Medulla oblongata (tissue), 1 donor: ENCODE results near the gene TMCC2.
A peak's percentile ranks its signal among the peaks of the same experiment; 100 is the strongest.
"Not testable (repeated sequence)": the region's sequence is repeated elsewhere in the genome, so short reads cannot be mapped to it uniquely, and the experiment has no call there.

ENCODE experiments used
- DNase-seq: peaks from one replicate; pipeline ENCODE4 v3.0.0-alpha.2; 2015; ENCODE audit errors: extremely low spot score

Gene TMCC2

DNA sequence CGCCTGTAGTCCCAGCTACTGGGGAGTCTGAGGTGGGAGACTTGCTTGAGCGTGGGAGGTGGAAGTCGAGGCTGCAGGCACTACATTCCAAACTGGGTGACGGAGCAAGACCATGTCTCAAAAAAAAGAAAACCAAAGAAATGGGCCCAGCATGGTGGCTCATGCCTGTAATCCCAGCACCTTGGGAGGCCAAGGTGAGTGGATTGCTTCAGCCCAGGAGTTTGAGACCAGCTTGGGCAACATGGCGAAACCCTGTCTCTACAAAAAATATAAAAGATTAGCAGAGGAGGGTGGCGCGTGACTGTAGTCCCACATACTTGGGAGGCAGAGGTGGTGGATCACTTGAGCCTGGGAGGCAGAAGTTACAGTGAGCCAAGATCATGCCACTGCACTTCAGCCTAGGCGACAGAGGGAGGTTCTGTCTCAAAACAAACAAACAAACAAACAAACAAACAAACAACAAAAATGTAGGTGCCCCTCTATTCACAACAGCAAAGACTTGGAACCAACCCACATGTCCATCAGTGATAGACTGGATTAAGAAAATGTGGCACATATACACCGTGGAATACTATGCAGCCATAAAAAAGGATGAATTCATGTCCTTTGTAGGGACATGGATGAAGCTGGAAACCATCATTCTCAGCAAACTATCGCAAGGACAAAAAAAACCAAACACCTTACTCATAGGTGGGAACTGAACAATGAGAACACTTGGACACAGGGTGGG is 53.1 kb downstream of the TMCC2 start:
- DNase-seq, result not testable (repeated sequence)

DNA sequence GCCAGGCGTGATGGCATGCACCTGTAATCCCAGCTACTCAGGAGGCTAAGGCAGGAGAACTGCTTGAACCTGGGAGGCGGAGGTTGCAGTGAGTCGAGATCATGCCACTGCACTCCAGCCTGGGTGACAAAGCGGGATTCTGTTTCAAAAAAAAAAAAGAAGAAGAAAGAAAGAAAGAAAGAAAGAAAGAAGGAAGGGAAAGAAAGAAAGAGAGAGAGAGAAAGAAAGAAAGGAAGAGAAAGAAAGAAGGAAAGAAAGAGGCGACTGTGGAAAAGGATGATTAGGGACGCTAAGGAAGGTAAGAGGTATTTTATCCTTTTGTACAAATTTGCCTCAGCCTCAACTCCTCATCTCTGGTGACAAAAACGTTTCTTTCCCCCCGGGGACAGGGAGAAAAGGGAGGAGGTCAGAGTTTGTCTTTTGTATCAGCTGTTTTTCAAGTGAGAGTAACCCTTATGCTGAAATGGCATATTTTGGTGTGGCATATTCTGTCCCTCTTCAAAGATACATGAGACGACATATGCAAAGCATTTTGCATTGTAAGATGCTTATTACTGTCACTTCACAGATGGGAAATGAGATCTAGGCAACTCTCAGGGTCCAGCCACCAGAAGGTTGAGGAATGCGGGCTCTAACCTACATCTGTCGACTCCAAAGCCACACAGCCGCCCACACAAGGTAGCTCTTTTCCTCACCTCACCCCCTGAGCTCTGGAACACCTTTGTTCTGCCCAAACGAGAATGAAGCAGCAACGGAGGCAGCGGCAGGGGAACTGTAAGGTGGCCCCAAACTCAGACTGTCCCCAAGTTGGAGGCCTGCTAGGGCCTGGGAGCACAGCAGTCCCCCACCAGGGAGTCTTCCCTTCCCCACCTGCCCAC is 55.8 kb downstream of the TMCC2 start:
- DNase-seq, result no peak

DNA sequence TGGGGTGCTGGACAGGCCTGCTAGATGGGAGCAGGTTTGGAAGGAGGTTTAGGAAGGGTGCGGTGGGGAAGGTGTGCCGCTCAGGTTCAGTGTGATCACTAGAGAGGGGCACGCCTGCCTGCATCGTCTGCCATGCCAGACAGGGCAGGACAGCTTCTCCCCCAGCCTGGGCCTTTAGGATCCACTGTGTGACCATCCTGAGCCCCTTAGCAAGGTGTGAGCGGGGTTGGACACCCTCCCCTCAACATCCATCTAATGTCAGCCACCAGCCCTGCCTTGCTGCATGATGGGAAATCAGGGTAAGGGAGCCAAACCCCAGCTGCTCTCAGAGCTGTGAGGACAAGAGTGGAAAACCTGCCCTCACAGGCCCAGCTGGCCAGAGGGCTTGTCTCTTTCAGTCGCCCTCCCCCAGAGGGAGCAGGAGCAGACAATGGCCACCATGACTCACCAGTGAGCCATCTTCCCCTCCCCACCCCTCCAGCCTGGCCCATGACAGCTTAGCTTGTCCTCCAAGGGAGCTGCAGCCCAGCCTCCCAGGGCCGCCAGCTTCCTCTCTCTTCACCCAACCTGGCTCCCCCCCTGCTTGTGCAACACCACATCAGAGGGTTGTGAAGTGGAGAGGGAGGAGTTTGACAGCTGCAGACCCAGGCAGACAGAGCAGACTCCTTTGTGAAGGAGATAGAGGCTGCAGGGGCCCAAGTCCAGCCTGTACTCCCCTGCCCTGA is 56.8 kb downstream of the TMCC2 start:
- DNase-seq, result peak; percentile 95

DNA sequence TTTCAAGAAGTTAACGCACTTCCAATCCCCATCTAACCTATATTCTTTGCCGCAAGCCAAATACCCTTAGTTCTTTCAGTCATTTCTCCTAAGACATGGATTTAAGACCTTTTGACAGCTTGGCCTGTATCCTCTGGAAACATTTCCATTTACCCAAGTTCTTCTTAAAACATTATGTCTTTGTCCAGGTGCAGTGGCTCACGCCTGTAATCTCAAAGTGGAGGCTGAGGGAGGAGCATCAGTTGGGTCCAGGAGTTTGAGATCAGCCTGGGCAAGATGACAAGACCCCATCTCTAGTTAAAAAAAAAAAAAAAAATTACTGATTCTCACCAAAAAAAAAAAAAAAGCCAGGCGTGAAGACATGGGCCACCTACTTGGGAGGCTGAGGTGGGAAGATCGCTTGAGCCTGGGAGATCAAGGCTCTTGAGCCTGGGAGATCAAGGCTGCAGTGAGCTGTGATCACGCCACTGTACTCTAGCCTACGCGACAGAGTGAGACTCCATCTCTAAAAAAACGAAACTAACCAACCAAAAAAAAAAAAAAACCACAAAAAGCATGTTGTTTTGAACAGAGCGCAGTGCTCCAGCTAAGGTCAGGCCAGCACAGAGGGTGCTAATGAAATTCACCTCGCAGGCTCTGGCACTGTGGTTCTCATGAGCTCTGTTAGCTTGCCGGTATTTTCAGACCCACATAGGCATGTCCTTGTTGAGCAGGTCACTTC is 57.8 kb downstream of the TMCC2 start:
- DNase-seq, result no peak

DNA sequence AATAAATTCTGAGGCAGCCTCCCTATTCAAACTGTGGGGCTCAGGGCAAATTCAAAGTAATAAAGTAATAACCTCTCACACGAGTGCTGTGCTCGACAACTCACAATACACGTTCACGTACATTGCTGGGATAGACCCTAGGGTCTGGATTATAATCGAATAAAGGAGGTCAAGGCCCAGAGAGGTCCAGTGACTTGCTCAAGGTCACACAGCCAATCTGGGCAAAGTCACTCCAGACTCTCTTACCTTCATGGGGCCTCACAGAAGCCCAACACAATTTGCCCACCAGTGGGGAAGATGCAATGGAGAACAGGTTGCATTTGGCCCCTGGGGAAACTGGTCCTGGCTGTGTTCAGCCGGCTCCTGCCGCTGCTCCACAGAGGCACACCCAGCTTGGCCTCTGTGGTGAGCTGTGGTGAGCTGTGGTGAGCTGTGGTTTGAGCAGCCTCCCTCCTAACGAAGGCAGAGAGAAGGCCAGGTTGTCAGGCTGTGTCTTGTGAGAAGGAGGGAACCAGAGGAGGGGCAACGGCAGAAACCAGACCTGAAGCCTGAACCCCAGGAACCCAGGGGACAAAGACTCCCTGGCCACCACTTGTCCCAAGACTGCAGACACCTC is 58.7 kb downstream of the TMCC2 start:
- no peak for DNase-seq

DNA sequence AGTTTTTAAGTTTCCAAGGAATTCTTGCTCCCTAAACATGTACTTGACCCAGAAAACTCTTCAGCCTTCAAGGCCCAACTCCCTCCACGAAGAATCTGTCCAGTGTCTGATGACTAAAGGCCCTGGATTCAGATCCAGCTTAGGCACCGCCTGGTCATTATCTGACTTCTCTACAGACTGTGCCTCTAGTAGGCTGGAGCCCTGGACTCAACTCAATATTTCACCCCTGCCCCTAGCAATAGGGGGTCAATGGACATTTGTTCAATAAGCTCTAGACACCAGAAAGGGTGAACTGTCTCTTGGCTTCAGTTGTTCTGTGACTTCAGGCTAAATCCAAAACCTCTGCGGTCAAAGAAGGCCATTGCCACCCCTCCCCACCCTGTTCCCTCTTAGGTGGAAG is 59.3 kb downstream of the TMCC2 start:
- no peak for DNase-seq

DNA sequence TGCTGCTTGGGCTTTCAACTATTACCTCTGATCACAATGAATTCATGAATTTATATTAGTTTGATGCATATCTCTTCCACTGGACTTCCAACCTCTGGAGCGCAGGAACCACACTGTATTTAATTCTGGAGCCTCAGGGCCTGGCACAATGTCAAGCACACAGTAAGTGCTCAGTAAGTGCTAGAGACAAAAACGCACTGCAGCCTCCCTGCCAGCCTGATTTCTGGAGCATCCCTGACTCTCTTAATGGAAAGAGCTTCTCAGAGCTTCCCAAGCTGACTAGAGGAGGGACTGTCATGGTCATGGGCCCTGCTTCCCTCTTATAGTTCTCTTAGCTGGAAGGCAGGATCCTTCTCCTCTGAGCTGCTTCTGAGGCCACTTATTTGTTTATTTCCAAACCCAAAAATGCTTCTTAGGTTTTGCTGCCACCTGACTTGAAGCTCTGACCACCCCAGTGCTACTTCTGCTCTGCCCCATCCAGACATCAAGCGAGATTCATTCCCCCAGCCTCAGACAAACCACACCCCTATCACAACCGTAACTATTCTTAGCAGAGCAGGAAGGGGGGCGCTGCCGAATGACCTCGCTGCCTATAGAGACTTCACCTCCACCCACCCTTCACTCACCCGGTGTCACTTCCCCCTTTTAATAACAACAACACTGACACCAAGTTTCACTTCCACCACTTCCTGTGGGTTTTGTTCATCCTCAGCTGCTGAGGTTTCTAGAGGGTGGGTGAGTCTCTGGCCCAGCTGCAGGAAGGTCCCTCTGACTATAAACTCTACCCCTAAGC is 60.2 kb downstream of the TMCC2 start:
- peak; percentile 91 for DNase-seq

DNA sequence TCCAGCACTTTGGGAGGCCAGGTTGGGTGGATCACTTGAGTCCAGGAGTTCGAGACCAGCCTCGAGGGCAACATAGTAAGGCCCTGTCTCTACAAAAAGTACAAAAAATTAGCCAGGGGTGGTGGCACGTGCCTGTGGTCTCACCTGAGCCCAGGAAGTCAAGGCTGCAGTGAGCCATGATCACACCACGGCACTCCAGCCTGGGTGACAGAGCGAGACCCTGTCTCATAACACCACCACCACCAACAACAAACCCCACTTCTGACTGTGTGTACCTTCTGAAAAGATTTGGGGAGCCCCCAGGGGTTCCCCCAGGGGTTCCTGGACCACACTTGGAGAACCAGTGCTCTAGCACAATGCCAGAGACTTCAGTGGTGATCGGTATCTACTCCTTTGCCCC is 63.9 kb downstream of the TMCC2 start:
- no peak for DNase-seq

DNA sequence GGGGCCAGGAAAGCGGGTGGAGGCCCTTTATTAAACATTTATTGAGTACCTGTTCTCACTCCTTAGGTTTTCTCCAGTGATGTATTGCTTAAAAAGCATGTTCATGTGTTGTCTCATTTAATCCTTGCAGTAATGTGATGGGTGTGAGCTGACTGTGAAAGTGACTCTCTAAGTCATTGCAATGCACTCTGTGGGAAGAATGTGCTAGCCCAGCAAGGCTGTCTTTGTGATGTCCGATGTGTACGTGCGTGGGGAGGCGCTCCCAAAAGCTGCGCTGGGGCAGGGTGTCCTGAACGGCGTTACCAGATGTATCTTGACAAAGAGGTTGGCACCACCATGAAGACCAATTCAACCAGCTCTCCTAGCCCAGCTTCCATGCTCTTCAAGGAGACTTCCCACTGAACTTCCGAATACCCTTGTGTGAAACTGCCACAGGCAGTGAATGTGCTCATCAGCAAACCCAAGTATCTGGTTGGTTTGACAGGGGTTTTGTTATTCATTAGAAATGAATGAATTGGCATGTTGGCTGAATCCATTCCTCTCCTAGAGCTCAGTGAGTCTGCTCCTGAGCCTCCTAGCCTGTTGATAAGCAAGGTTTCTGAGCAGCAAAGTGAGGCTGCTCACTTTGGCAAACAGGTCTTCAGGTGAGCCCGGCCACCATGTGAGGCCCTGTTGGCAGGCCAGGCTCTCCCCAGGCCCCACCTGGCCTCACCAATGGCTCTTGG is 65.8 kb downstream of the TMCC2 start:
- DNase-seq, result no peak

DNA sequence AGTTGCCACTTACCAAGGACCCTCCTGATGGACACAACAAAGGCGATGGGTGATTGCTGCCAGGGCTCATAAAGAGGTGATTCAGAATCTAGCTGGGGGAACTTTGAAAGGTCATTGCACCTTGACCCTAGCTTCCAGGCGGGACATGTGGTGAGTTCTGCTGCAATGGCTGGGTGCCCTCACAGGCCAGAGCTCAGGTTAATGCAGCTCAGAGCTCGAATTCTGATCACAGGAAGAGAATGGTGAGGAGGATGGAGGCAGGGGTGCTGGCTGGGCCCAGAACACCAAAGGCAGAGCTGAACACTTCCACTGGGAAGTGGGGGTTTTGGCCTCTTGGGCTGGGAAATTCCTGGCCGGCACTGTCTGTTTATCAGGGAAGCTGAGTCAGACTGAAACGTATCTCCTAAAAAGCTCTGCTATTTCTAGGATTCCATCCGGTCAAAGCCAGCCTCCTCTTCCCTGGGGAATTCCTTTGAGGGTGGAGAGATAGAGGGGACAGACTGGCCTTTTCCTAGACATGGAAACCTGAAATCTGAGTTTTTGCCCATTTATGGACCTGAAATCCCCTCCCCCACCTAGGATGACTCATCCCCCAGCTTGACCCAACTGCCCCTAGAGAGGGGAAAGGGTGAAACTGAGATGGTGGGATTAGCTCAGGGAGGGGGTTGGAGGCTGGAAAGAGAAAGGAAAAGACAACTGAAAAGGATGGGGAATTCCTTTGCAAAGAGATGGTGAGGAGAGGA is 66.6 kb downstream of the TMCC2 start:
- no peak for DNase-seq

DNA sequence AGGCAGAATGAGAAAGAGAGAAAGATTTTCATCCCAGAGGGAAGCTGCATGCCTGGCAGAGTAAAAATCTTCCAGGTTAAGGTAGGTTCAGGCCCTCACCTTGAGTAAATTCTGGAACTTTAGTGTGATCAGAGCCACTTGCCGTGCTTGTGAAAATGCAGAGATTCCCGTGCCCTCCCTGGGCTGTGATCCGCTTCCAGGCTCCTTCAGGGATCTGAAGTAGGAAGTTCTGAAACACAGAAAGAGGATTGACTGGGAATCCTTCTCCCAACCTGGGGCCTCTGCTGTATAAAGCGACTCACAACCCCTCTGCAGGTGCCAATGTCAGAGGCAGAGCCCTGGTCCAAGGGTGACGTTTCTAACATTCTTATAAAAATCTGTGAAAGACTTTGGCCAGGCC is 67.2 kb downstream of the TMCC2 start:
- no peak for DNase-seq

DNA sequence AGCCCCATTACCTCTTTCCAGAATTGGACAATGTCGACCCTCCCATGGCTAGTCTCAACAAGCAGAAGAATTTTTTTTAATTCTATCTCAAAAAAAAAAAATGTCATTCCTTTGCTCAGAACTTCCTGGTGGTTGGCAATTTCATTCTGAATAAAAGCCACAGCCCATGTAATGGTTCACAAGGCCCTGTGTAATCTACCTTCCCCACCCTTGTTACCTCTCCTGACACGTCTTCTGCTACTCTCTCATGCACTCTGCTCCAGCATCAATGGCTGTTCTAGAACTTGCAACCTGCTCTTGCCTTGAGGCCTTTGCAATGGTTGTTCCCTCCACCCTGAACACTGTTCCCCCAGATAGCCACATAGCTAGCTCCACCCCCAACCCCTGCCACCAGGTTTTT is 68.4 kb downstream of the TMCC2 start:
- DNase-seq, result no peak

DNA sequence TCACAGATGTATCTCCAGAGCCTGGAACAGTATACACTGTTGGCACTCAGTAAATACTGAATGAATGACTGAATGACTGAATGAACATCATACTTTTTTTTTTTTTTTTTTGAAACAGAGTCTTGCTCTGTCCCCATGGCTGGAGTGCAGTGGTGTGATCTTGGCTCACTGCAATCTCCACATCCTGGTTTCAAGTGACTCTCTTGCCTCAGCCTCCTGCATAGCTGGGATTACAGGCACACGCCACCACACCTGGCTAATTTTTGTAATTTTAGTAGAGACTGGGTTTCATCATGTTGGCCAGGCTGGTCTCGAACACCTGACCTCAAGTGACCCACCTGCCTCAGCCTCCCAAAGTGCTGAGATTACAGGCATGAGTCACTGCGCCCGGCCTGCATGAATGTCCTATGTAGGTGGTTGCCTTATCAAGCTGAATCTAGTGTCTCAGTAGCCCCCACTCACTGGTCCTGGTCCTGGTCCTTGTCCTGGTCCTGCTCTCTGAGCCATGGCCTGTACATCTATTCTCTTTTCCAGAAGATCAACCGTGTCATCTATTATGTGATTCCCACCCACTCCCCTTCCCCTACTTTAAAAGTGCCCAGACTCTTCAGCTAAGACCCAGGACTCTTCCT is 69.9 kb downstream of the TMCC2 start:
- DNase-seq, result not testable (repeated sequence)

DNA sequence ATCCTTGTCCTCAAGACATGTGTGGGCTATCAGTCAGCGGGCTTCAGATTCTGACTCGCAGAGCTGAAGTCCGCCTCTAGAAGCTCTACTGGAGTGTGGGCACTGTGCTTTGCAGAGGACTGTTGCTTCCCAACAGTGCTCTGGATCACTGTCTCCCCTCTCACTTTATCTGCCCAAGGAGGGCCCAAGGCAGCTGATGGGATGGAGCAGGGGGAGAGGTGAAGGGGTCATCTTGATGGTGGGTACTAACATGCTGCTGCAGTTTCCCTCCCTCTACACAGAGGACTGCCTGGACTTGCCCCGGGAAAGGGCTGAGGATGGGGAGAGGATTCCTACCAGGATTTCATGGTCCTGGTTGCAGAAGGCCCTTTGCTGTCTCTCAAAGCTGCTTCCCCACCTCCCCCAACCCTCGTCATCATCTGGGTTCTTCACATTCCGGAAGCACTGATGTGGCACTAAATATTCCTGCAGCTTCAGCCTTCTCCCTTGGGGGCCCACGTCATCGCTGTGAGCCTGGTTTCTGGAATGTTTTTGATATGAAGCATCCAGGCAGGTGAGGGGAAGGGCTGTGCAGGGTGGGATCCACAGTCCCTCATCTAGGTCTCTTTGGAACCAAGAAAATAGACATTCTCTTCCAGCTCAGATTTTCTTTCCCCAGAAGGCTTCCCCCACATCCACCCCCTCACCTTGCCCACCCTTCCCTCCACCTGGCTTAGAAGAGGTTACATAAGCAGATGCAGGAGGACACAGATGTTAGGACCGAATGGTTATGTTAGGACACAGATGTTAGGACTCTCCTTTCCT is 70.6 kb downstream of the TMCC2 start:
- no peak for DNase-seq

DNA sequence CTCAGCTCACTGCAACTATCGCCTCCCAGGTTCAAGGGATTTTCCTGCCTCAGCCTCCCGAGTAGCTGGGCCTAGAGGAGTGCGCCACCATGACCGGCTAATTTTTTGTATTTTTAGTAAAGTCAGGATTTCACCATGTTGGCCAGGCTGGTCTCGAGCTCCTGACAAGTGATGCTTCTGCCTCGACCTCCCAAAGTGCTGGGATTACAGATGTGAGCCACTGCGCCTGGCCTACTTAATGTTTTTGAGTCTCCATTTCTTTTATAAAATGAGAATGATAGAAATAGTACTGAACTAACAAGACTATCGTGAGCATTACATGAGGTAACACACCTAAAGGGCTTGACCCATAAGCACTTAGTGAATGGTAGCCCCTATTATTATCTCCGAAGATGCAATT is 72.4 kb downstream of the TMCC2 start:
- DNase-seq, result no peak

DNA sequence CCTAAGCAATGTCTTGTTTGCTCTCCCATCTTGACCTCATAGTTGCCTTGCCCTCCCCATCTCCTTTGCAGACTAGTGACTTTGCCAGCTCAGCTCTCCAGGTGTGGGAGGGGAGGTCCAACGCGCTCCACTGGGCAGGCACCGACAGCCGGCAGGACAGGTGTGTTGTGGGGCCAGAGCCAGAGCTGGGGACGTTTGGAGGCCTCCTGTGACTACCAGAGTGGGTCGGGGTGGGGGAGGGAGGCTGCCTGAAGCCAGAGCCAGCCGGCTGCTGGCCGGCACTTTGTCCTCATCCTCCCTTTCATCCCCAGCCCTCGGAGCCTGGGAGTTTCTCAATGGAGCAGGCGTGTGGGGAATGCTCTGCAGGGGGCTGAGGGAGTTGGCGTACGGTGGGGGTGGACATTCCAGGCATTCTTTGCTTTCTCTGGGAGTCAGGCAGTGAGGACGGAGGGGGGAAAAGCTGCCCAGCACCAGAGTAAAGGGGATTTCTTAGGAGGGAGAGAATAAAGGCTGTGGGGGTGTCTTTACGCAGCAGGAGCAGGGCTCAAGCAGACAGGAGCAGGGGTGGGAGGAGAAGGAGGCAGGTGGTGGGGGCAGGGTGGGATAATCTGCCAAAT is 73.6 kb downstream of the TMCC2 start:
- DNase-seq, result no peak

DNA sequence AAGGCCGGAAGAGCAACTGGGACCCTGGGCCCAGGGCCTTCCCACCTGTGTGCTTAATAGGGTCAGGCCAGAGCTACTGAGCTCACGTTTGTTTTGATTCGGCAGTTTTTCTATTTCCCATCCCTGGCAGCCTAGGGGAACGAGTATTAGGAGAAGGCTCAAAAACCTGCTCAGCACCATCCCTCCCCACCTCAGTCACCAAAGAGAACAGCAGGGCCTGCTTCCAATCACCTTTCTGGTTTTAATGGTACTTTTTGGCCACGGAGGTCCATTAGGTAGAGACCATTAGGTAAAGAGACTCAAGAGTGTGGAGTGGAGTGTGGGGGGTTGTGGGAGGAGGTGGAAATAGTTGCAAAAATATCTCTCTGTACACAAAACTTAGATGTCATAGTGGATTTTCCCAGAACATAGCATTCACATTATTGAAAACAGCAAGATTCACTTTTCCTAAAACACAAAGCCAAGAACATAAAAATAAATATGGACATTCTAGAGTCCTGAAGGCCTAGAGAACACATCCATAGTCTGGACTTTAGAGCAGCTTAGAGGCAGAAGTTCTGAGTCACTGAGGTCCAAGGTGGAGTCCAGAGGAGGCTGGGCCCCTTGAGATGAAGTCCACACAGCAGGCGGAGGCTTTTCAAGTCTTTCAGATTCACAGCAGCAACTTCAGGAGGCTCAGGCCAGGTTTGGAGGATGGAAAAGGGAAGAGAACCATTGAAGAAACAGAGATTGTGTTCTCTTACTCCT is 74.3 kb downstream of the TMCC2 start:
- no peak for DNase-seq
